Measurements from ENCODE around the gene ZFP36L1. TPM values are rescaled to one million over a fixed set of nuclear protein-coding genes. Genes with fewer than 3 reads are reported as not detected.

The ZFP36L1 gene
- 11.0 and 22.0 TPM in 2 replicates for total RNA-seq (2014; rRNA removed; shearing (Covaris generic))

- H3K9me3 ChIP-seq (replicated peaks) = no peaks in the 10 kb centered on the region
- peaks cover 34% of the 10 kb centered on the region for H3K4me1 ChIP-seq (replicated peaks)
- H3K27me3 ChIP-seq (replicated peaks) = no peaks in the 10 kb centered on the region
- peak within 1 kb of the TSS; percentile 98 for H3K27ac ChIP-seq
- H3K4me3 ChIP-seq = peak within 1 kb of the TSS; percentile 59
- H3K36me3 ChIP-seq = peaks cover 28% of the 10 kb centered on the region
- peak; percentile 95 to 98 for DNase-seq (ENCODE audit: low read depth in 1 of 2, low spot score in 2 of 2)
Observed at GRCh38 chr14:68792979-68793733, at the start of gene ZFP36L1. TSS of gene ZFP36L1 (minus strand) at chr14:68793067. CDS start at chr14:68792938, 129 bp downstream.

GRCh38 chr14:68842298-68842697, 49.4 kb upstream of the ZFP36L1 start:
- H3K36me3 ChIP-seq = no peaks in the 10 kb centered on the region
- no peak overlapping the region for H3K4me3 ChIP-seq
- no peak overlapping the region for H3K27ac ChIP-seq
- peaks cover 7% of the 10 kb centered on the region for H3K4me1 ChIP-seq (replicated peaks)
- no peak for DNase-seq (ENCODE audit: low read depth in 1 of 2, low spot score in 2 of 2)
- H3K9me3 ChIP-seq (replicated peaks) = no peaks in the 10 kb centered on the region
- H3K27me3 ChIP-seq (replicated peaks) = no peaks in the 10 kb centered on the region

- Histone ChIP-seq H3K27ac (no peak overlapping the region), H3K9me3 (replicated peaks) (no peaks in the 10 kb centered on the region), H3K4me3 (no peak overlapping the region), H3K4me1 (replicated peaks) (peaks cover 7% of the 10 kb centered on the region), H3K27me3 (replicated peaks) (no peaks in the 10 kb centered on the region), H3K36me3 (no peaks in the 10 kb centered on the region)
- no peak for DNase-seq (ENCODE audit: low read depth in 1 of 2, low spot score in 2 of 2)
Observed at GRCh38 chr14:68841016-68841809, 48.3 kb upstream of the ZFP36L1 start.

GRCh38 chr14:68840454-68840853, 47.6 kb upstream of the ZFP36L1 start:
- DNase-seq (ENCODE audit: low read depth in 1 of 2, low spot score in 2 of 2) = no peak
- H3K4me1 ChIP-seq (replicated peaks) = peaks cover 7% of the 10 kb centered on the region
- H3K9me3 ChIP-seq (replicated peaks) = no peaks in the 10 kb centered on the region
- no peaks in the 10 kb centered on the region for H3K36me3 ChIP-seq
- no peak overlapping the region for H3K27ac ChIP-seq
- no peaks in the 10 kb centered on the region for H3K27me3 ChIP-seq (replicated peaks)
- no peak overlapping the region for H3K4me3 ChIP-seq

- no peak overlapping the region for H3K4me3 ChIP-seq
- no peaks in the 10 kb centered on the region for H3K9me3 ChIP-seq (replicated peaks)
- no peaks in the 10 kb centered on the region for H3K27me3 ChIP-seq (replicated peaks)
- DNase-seq (ENCODE audit: low read depth in 1 of 2, low spot score in 2 of 2) = no peak
- no peak overlapping the region for H3K27ac ChIP-seq
- no peaks in the 10 kb centered on the region for H3K36me3 ChIP-seq
- peaks cover under 1% of the 10 kb centered on the region; the same call in 1 of the 2 replicates for H3K4me1 ChIP-seq (replicated peaks)
Observed at GRCh38 chr14:68836082-68836481, 43.2 kb upstream of the ZFP36L1 start.

GRCh38 chr14:68834816-68835215, 41.9 kb upstream of the ZFP36L1 start:
- no peak overlapping the region for H3K4me3 ChIP-seq
- H3K36me3 ChIP-seq = no peaks in the 10 kb centered on the region
- no peak for DNase-seq (ENCODE audit: low read depth in 1 of 2, low spot score in 2 of 2)
- no peak overlapping the region for H3K27ac ChIP-seq
- H3K9me3 ChIP-seq (replicated peaks) = no peaks in the 10 kb centered on the region
- no peaks in the 10 kb centered on the region for H3K4me1 ChIP-seq (replicated peaks)
- H3K27me3 ChIP-seq (replicated peaks) = no peaks in the 10 kb centered on the region

GRCh38 chr14:68828698-68829097, 35.8 kb upstream of the ZFP36L1 start:
- Histone ChIP-seq H3K4me3 (no peak overlapping the region), H3K4me1 (replicated peaks) (no peaks in the 10 kb centered on the region), H3K27me3 (replicated peaks) (no peaks in the 10 kb centered on the region), H3K36me3 (no peaks in the 10 kb centered on the region), H3K9me3 (replicated peaks) (no peaks in the 10 kb centered on the region), H3K27ac (no peak overlapping the region)
- DNase-seq (ENCODE audit: low read depth in 1 of 2, low spot score in 2 of 2) = no peak

- Histone ChIP-seq H3K9me3 (replicated peaks) (no peaks in the 10 kb centered on the region), H3K4me3 (no peak overlapping the region), H3K4me1 (replicated peaks) (no peaks in the 10 kb centered on the region), H3K27ac (no peak overlapping the region), H3K36me3 (no peaks in the 10 kb centered on the region), H3K27me3 (replicated peaks) (no peaks in the 10 kb centered on the region)
- DNase-seq (ENCODE audit: low read depth in 1 of 2, low spot score in 2 of 2) = no peak
Observed at GRCh38 chr14:68825729-68826128, 32.9 kb upstream of the ZFP36L1 start.

- Histone ChIP-seq H3K36me3 (no peaks in the 10 kb centered on the region), H3K27ac (no peak overlapping the region), H3K9me3 (replicated peaks) (no peaks in the 10 kb centered on the region), H3K4me1 (replicated peaks) (no peaks in the 10 kb centered on the region), H3K4me3 (no peak overlapping the region), H3K27me3 (replicated peaks) (no peaks in the 10 kb centered on the region)
- DNase-seq (ENCODE audit: low read depth in 1 of 2, low spot score in 2 of 2) = peak; percentile 55 to 78
Observed at GRCh38 chr14:68824517-68825347, 31.9 kb upstream of the ZFP36L1 start.

- H3K36me3 ChIP-seq = no peaks in the 10 kb centered on the region
- H3K27ac ChIP-seq = no peak overlapping the region
- DNase-seq (ENCODE audit: low read depth in 1 of 2, low spot score in 2 of 2) = no peak
- no peaks in the 10 kb centered on the region for H3K27me3 ChIP-seq (replicated peaks)
- H3K9me3 ChIP-seq (replicated peaks) = no peaks in the 10 kb centered on the region
- H3K4me3 ChIP-seq = no peak overlapping the region
- H3K4me1 ChIP-seq (replicated peaks) = no peaks in the 10 kb centered on the region
Observed at GRCh38 chr14:68824207-68824516, 31.3 kb upstream of the ZFP36L1 start.

GRCh38 chr14:68823434-68824206, 30.8 kb upstream of the ZFP36L1 start:
- DNase-seq (ENCODE audit: low read depth in 1 of 2, low spot score in 2 of 2) = no peak
- no peak overlapping the region for H3K27ac ChIP-seq
- no peaks in the 10 kb centered on the region for H3K9me3 ChIP-seq (replicated peaks)

GRCh38 chr14:68822926-68823325, 30.1 kb upstream of the ZFP36L1 start:
- no peak for DNase-seq (ENCODE audit: low read depth in 1 of 2, low spot score in 2 of 2)
- Histone ChIP-seq H3K4me1 (replicated peaks) (no peaks in the 10 kb centered on the region), H3K27ac (no peak overlapping the region), H3K36me3 (no peaks in the 10 kb centered on the region), H3K4me3 (no peak overlapping the region), H3K27me3 (replicated peaks) (no peaks in the 10 kb centered on the region), H3K9me3 (replicated peaks) (no peaks in the 10 kb centered on the region)

More at GRCh38 chr14:68823434-68824206, 30.8 kb upstream of the ZFP36L1 start:
- Histone ChIP-seq H3K27me3 (replicated peaks) (no peaks in the 10 kb centered on the region), H3K4me1 (replicated peaks) (no peaks in the 10 kb centered on the region), H3K4me3 (no peak overlapping the region), H3K36me3 (no peaks in the 10 kb centered on the region)

GRCh38 chr14:68822132-68822651, 29.3 kb upstream of the ZFP36L1 start:
- Histone ChIP-seq H3K4me3 (no peak overlapping the region), H3K36me3 (no peaks in the 10 kb centered on the region), H3K27me3 (replicated peaks) (no peaks in the 10 kb centered on the region), H3K27ac (no peak overlapping the region), H3K9me3 (replicated peaks) (no peaks in the 10 kb centered on the region), H3K4me1 (replicated peaks) (no peaks in the 10 kb centered on the region)
- no peak for DNase-seq (ENCODE audit: low read depth in 1 of 2, low spot score in 2 of 2)

All from SJSA1 (cell line).